ENCODE measurements around the gene DHCR7. TPM values are rescaled to one million over a fixed set of nuclear protein-coding genes. Genes with fewer than 3 reads are reported as not detected.

DHCR7 gene
- total RNA-seq, 1 experiment from 2014 or later = 72.6 TPM

GRCh38 chr11:71473793-71474080 lies 25.5 kb upstream of the DHCR7 start:
- no peak for DNase-seq (ENCODE audit: unreplicated experiment)

GRCh38 chr11:71472941-71473792 lies 25.0 kb upstream of the DHCR7 start:
- DNase-seq (ENCODE audit: unreplicated experiment) = no peak
- H3K36me3 Mint-ChIP-seq (ENCODE audit: insufficient read depth, unreplicated experiment) = peaks cover 43% of the 10 kb centered on the region
- no peaks in the 10 kb centered on the region for H3K9me3 Mint-ChIP-seq (ENCODE audit: unreplicated experiment)
- no TSS peak for BruUV-seq (replicated peaks)
- ChIA-PET CTCF (interaction anchor here (0.6 kb wide), 1 partner anchor 39 kb away, joined by 3 read pairs; no protein-coding TSS in a partner anchor), POLR2A (no interaction called here)
- no peak overlapping the region for H3K4me3 Mint-ChIP-seq (ENCODE audit: unreplicated experiment)
- no peaks in the 10 kb centered on the region for H3K4me1 Mint-ChIP-seq (ENCODE audit: insufficient read depth, unreplicated experiment)
- no peaks in the 10 kb centered on the region for H3K27me3 Mint-ChIP-seq (ENCODE audit: insufficient read depth, unreplicated experiment)
- intact Hi-C loops (cut with micrococcal nuclease) = no loop called here
- no peak overlapping the region for H3K27ac Mint-ChIP-seq (ENCODE audit: low read depth, unreplicated experiment)
- no peak for TF ChIP-seq CTCF (IDR thresholded peaks at IDR 0.05; ENCODE audit: unreplicated experiment)

More at GRCh38 chr11:71473793-71474080, 25.5 kb upstream of the DHCR7 start:
- H3K27ac Mint-ChIP-seq (ENCODE audit: low read depth, unreplicated experiment) = no peak overlapping the region
- H3K36me3 Mint-ChIP-seq (ENCODE audit: insufficient read depth, unreplicated experiment) = peaks cover 45% of the 10 kb centered on the region
- no peaks in the 10 kb centered on the region for H3K9me3 Mint-ChIP-seq (ENCODE audit: unreplicated experiment)
- intact Hi-C loops (cut with micrococcal nuclease) = no loop called here
- no TSS peak for BruUV-seq (replicated peaks)
- no peaks in the 10 kb centered on the region for H3K27me3 Mint-ChIP-seq (ENCODE audit: insufficient read depth, unreplicated experiment)
- no peaks in the 10 kb centered on the region for H3K4me1 Mint-ChIP-seq (ENCODE audit: insufficient read depth, unreplicated experiment)
- TF ChIP-seq CTCF (IDR thresholded peaks at IDR 0.05; ENCODE audit: unreplicated experiment) = no peak
- no peak overlapping the region for H3K4me3 Mint-ChIP-seq (ENCODE audit: unreplicated experiment)
- CTCF ChIA-PET = interaction anchor here (0.6 kb wide), 1 partner anchor 40 kb away, joined by 3 read pairs; no protein-coding TSS in a partner anchor
- POLR2A ChIA-PET = no interaction called here

- ChIA-PET CTCF (no interaction called here), POLR2A (no interaction called here)
- Mint-ChIP-seq H3K36me3 (ENCODE audit: insufficient read depth, unreplicated experiment) (peaks cover 39% of the 10 kb centered on the region), H3K27ac (ENCODE audit: low read depth, unreplicated experiment) (no peak overlapping the region), H3K4me1 (ENCODE audit: insufficient read depth, unreplicated experiment) (no peaks in the 10 kb centered on the region), H3K27me3 (ENCODE audit: insufficient read depth, unreplicated experiment) (no peaks in the 10 kb centered on the region), H3K4me3 (ENCODE audit: unreplicated experiment) (no peak overlapping the region), H3K9me3 (ENCODE audit: unreplicated experiment) (no peaks in the 10 kb centered on the region)
- no peak for DNase-seq (ENCODE audit: unreplicated experiment)
- no peak for TF ChIP-seq CTCF (IDR thresholded peaks at IDR 0.05; ENCODE audit: unreplicated experiment)
- intact Hi-C loops (cut with micrococcal nuclease) = no loop called here
- BruUV-seq (replicated peaks) = no TSS peak
Measured at GRCh38 chr11:71472357-71472885, 24.2 kb upstream of the DHCR7 start.

GRCh38 chr11:71470946-71471345 lies 22.8 kb upstream of the DHCR7 start:
- Mint-ChIP-seq H3K9me3 (ENCODE audit: unreplicated experiment) (no peaks in the 10 kb centered on the region), H3K4me1 (ENCODE audit: insufficient read depth, unreplicated experiment) (no peaks in the 10 kb centered on the region), H3K27me3 (ENCODE audit: insufficient read depth, unreplicated experiment) (no peaks in the 10 kb centered on the region), H3K27ac (ENCODE audit: low read depth, unreplicated experiment) (no peak overlapping the region), H3K36me3 (ENCODE audit: insufficient read depth, unreplicated experiment) (peaks cover 26% of the 10 kb centered on the region), H3K4me3 (ENCODE audit: unreplicated experiment) (no peak overlapping the region)
- intact Hi-C loops (cut with micrococcal nuclease) = no loop called here
- no peak for DNase-seq (ENCODE audit: unreplicated experiment)
- ChIA-PET POLR2A (no interaction called here), CTCF (no interaction called here)
- TF ChIP-seq CTCF (IDR thresholded peaks at IDR 0.05; ENCODE audit: unreplicated experiment) = no peak
- BruUV-seq (replicated peaks) = no TSS peak

Data from MCF 10A (cell line).